ENCODE results near the gene LRP6. TPM values are rescaled to one million over a fixed set of nuclear protein-coding genes. Genes with fewer than 3 reads are reported as not detected.
"Not testable (repeated sequence)": the region's sequence is repeated elsewhere in the genome, so short reads cannot be mapped to it uniquely, and the experiment has no call there.

The LRP6 gene
- total RNA-seq, 1 donor from 2014 or later: 23.8 TPM

DNA sequence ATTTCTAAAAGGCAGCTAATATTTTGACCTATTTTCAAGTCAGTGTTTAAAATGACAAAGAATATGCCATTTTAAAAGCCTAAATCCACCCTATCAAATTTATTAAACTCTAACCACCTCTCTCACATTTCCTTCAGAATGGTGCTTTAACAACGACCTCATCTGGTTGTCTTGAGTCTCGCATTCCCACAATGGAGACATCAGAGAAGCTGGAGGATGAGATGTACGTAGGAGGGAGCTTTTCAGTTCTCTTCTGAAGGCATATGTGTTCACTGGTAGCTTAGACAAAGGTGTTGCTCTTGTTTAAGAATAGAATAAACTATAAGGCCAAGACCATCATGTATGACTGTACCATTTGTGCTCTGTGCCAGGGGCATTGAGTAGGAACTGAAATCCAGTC, 113.2 kb downstream of the LRP6 start:
- TF ChIP-seq, protein P1, sequence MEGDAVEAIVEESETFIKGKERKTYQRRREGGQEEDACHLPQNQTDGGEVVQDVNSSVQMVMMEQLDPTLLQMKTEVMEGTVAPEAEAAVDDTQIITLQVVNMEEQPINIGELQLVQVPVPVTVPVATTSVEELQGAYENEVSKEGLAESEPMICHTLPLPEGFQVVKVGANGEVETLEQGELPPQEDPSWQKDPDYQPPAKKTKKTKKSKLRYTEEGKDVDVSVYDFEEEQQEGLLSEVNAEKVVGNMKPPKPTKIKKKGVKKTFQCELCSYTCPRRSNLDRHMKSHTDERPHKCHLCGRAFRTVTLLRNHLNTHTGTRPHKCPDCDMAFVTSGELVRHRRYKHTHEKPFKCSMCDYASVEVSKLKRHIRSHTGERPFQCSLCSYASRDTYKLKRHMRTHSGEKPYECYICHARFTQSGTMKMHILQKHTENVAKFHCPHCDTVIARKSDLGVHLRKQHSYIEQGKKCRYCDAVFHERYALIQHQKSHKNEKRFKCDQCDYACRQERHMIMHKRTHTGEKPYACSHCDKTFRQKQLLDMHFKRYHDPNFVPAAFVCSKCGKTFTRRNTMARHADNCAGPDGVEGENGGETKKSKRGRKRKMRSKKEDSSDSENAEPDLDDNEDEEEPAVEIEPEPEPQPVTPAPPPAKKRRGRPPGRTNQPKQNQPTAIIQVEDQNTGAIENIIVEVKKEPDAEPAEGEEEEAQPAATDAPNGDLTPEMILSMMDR (conservative IDR thresholded peaks at IDR 0.05; ENCODE audit: low read depth, low read length): no peak
- no peak overlapping the region for H3K4me3 ChIP-seq (ENCODE audit: low read depth, low read length)
- no peak for DNase-seq (ENCODE audit: low read depth)

DNA sequence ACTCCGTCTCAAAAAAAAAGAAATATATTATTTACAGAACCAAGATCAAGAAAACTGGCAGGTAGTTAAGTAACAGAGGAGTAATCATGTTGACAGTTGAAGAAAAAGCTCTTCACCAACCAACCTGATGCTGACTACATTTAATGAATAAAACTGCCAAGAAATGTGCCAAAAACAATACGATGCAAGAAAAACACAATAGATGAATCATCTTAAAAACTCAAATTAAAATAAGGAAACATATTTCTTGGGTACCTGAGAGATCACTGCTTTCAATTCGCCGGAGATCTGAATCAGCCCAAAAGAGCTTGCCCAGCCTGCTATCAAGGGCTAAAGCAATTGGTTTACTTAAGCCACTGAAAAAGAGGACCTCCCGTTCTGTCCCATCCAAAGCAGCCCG, 119.7 kb downstream of the LRP6 start:
- TF ChIP-seq, protein P1 (conservative IDR thresholded peaks at IDR 0.05; ENCODE audit: low read depth, low read length): no peak
- DNase-seq (ENCODE audit: low read depth): no peak
- H3K4me3 ChIP-seq (ENCODE audit: low read depth, low read length): no peak overlapping the region

DNA sequence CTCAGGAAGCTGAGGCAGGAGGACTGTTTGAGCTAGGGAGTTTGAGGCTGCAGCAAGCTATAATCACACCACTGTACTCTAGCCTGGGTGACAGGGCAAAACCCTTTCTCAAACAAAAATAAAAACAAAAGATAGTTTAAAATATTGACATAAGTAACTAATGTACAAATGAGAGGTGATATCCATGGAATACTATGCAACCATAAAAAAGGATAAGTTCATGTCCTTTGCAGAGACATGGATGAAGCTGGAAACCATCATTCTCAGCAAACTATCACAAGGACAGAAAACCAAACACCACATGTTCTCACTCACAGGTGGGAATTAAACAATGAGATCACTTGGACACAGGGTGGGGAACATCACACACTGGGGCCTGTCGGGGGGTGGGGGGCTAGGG, 122.3 kb downstream of the LRP6 start:
- H3K4me3 ChIP-seq (ENCODE audit: low read depth, low read length); DNase-seq (ENCODE audit: low read depth): not testable (repeated sequence)

DNA sequence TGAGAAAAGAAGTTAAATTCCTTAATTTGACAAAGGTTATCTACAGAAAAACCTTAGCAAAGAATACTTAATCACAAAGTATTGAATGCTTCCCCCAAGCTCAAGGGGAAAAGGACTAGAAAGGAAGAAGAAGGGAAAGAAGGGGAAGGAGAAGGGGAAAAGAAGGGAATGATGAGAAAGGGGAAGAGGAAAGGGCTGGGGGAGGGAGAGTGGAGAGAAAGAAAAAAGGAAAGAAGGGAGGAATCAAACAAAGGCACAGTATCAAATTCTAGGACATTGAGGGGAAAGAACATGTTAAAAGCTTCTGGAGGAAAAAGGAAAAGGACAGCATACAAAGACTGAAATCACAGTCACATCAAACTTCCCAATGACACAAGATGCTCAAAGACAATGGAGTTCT, 125.8 kb downstream of the LRP6 start:
- no peak for DNase-seq (ENCODE audit: low read depth)
- no peak overlapping the region for H3K4me3 ChIP-seq (ENCODE audit: low read depth, low read length)
- TF ChIP-seq, protein P1 (conservative IDR thresholded peaks at IDR 0.05; ENCODE audit: low read depth, low read length): no peak

DNA sequence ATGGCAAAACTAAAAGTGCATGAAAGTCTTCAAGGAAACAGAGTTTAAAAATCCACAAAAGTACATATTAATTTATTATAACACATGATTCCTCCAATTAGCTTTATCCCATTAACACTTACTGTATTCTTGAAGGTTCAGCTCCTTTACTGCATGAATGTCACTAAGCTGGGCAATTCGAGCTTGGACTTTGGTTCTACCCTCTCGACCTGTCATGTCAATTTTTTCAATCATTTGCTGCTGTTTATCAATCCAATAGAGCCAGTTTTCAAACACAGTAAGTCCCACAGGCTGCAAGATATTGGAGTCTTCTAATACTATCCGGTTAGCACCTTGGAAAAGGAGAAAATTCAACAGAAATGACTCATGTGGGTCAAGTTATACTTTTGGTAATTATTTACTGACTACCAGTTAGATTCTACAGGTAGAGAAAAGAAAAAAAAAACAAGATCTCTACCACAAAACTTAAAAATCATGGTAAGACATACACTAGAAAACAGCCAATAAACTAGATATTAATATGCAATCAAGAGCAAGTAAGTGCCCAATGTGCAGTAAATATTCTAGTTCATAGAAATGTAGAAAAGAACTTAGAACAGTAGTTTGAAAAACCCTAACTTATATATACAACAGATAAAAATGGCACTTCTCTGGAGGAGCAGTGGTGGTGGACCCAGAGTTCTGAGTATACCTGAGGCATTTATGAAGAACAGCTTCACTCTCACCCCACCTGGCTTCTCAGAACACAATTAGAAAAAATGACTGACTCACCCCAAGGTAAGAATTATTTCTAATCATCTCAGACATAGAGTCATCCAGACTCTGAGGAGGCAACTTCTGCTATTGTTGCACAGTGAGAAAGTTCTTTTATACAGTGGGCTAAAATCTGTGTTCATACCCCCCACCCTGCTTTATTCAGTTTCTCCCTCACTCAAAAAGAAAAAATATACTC, 128.4 kb downstream of the LRP6 start:
- H3K4me3 ChIP-seq (ENCODE audit: low read depth, low read length): no peak overlapping the region
- TF ChIP-seq, protein P1 (conservative IDR thresholded peaks at IDR 0.05; ENCODE audit: low read depth, low read length): no peak
- peak; percentile 19 for DNase-seq (ENCODE audit: low read depth)

DNA sequence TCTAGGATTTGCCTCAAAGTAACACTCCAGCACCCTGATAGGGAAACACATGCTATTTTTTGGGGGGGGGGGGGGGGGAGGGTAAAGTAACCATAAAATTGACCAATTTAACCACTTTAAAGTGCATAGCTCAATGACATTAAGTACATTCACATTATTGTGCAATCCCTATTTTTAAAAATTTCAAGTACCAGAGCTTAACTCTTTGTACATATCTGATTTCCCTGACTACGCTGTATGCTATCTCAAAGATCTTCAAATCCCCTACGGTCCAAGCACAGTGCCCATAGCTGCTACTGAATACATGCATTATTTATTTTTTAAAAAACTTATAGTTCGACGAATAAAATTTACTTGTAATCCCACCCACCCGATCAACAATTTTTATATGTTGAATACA, 133.1 kb downstream of the LRP6 start:
- no peak for DNase-seq (ENCODE audit: low read depth)
- TF ChIP-seq, protein P1 (conservative IDR thresholded peaks at IDR 0.05; ENCODE audit: low read depth, low read length): no peak
- no peak overlapping the region for H3K4me3 ChIP-seq (ENCODE audit: low read depth, low read length)

DNA sequence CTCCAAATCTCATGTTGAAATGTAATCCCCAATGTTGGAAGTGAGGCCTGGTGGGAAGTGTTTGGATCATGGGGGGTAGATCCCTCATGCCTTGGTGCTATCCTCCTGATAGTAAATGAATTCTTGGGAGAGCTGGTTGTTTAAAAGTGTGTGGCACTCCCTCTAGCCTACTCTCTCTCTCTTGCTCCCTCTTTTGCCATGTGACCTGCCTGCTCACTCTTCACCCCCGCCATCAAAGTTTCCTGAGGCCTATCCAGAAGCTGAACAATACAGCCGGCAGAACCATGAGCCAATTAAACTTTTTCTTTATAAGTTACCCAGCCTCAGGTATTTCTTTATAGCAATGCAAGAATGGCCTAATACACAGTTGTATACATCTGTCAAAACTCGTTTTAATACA, 133.6 kb downstream of the LRP6 start:
- DNase-seq (ENCODE audit: low read depth): no peak
- no peak overlapping the region for H3K4me3 ChIP-seq (ENCODE audit: low read depth, low read length)
- TF ChIP-seq, protein P1 (conservative IDR thresholded peaks at IDR 0.05; ENCODE audit: low read depth, low read length): no peak
